CD4-positive, alpha-beta T cell treated with Interleukin-2 at 100 ng/mL for 4 hours (primary cell): Measurements from ENCODE around the gene IMMP2L.

Experiments used
- DNase-seq: peaks from one replicate; pipeline ENCODE4 v3.0.0-alpha.2; 2020; ENCODE audit warnings: low spot score

The IMMP2L gene

DNA sequence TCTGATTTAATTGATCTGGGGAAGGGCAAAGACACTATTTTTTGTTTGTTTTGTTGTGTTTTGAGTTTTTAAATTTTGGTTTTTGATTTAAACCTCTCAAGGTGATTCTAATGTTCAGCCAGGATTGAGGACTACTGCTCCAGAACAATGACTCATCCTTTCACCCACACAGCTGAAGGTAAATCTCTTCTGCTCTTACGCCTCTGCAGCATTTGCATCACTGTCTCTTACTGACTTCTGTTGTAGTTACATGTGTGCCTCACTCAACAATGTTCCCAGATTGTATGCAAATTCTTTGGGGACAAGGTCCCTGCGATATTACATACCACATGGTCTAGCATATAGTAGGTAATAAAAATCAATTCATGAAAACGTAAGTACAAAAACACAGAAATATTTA, 938.9 kb downstream of the IMMP2L start:
- no peak for DNase-seq

DNA sequence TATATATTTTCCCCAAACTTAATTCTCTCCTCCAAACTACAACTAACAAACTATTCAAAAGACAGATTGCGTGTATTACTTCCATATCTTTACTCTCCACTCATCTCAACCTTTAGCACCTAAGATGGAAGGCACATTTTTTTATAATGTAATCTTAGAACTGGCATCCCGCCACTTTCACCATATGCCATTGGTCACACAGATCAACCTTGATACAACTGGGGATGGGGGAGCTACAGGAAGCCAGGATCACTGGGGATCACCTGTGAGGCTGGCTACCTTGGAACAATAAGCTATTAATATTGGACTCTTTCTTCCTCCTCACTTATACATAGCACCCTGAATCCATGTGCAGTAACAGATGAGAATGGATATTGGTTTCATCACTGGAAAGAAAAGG, 941.0 kb downstream of the IMMP2L start:
- DNase-seq, result no peak

DNA sequence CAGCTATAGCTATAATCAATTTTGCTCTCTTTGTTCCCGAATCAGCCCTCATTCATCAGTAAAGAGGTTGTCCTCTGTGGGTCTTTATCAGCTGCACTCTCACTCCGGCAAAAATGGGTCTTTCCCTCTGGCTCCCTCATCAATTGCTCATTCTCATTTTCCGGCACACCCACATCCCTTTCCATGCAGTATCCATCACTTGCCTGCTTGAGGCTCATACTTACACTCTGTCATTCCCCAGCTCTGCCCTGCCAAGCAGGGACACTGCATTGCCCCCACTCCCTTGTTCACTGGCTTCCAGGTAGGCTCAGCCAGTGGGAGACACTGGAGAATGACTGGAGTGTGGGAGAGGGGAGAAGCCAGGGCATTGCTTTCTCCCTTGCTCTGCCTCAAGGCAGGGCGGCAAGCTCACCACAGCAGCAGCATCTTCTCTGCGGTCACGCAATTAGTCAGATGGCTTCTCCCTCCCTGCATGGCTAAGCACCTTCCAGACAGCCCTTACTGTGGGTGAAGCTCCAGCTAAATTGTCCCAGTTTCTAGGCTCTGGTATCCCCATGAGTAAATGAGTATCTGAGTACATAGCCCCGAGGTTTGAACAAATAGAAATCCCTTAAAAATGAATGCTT, 942.1 kb downstream of the IMMP2L start:
- no peak for DNase-seq
